Measurements from ENCODE around the gene TDRD1.
"Not testable (repeated sequence)": the region's sequence is repeated elsewhere in the genome, so short reads cannot be mapped to it uniquely, and the experiment has no call there.

TDRD1 gene, protein sequence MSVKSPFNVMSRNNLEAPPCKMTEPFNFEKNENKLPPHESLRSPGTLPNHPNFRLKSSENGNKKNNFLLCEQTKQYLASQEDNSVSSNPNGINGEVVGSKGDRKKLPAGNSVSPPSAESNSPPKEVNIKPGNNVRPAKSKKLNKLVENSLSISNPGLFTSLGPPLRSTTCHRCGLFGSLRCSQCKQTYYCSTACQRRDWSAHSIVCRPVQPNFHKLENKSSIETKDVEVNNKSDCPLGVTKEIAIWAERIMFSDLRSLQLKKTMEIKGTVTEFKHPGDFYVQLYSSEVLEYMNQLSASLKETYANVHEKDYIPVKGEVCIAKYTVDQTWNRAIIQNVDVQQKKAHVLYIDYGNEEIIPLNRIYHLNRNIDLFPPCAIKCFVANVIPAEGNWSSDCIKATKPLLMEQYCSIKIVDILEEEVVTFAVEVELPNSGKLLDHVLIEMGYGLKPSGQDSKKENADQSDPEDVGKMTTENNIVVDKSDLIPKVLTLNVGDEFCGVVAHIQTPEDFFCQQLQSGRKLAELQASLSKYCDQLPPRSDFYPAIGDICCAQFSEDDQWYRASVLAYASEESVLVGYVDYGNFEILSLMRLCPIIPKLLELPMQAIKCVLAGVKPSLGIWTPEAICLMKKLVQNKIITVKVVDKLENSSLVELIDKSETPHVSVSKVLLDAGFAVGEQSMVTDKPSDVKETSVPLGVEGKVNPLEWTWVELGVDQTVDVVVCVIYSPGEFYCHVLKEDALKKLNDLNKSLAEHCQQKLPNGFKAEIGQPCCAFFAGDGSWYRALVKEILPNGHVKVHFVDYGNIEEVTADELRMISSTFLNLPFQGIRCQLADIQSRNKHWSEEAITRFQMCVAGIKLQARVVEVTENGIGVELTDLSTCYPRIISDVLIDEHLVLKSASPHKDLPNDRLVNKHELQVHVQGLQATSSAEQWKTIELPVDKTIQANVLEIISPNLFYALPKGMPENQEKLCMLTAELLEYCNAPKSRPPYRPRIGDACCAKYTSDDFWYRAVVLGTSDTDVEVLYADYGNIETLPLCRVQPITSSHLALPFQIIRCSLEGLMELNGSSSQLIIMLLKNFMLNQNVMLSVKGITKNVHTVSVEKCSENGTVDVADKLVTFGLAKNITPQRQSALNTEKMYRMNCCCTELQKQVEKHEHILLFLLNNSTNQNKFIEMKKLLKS

DNA sequence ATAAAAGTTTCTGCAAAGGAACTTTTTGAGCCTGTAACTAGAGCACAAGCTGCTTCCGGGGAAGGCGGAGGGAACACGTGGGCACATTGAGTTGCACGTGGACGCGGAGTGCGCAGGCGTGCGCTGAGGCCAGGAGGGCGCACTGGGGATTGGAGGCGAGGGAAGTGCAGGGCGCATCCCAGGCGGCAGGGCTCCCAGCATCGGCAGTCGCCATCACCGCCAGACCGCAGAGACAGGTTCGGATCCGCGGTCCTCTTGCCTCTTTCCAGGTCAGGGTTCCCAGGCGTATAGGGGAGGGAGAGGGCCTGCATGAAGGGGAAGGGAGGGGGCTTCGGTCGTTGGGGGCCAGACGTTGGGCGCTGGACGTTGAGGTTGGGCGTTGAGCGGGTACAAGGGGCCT is at the start of gene TDRD1:
TSS of gene TDRD1 (plus strand) at position 206 of the 400 bp plus-strand sequence. CDS start 8,479 bp downstream, outside the sequence.
- Histone ChIP-seq H3K4me1 (ENCODE audit: insufficient read depth, low read length) (no peaks in the 10 kb centered on the region), H3K9me3 (ENCODE audit: control insufficient read depth, insufficient read depth, low read length) (no peaks in the 10 kb centered on the region), H3K9ac (ENCODE audit: low read depth, low read length) (no peak within 1 kb of the TSS), H3K36me3 (ENCODE audit: insufficient read depth, low read length) (no peaks in the 10 kb centered on the region)

DNA sequence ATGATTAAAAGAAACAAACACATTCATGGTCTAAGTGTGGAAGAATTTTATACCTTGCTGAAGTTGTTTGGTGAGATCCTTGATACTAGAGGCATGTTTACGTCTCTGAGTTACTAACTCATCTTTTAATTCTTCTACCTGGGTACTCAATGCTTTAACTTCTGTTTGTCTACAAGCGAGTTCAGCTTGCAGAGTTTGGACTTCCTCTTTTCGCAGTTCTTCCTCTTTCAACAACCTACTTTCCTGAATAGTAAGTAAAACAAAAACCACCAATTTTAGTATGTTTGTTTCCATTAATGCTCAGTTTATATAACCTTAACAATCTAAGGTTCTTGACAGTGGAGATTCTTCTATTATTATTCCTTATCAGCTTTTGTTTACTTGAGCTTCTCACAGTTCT is 48.1 kb upstream of the TDRD1 start:
- H3K9ac ChIP-seq (ENCODE audit: low read depth, low read length) = no peak overlapping the region
- H3K9me3 ChIP-seq (ENCODE audit: control insufficient read depth, insufficient read depth, low read length) = no peaks in the 10 kb centered on the region
- peaks cover 3% of the 10 kb centered on the region; the same call in 1 of the 2 replicates for H3K36me3 ChIP-seq (ENCODE audit: insufficient read depth, low read length)
- no peaks in the 10 kb centered on the region for H3K4me1 ChIP-seq (ENCODE audit: insufficient read depth, low read length)

DNA sequence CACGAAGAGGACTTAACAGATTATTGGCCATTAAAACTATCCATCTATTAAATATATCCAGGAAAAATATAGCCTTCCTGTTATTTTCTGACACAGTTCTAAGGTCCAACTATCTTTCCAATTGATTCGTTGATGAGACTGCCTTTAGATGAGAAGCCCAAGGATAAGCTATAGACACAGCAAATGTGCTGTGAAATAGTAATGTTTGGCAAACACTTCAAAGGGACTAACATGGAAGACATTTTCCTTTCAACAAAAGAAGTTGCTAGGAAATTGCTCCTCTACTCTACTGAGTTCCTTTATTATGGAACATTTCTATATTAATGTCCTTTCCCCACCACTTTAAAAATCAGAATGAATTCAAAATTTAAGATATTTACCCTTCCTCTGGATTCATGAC is 43.7 kb upstream of the TDRD1 start:
- Histone ChIP-seq H3K36me3 (ENCODE audit: insufficient read depth, low read length) (no peaks in the 10 kb centered on the region; the same call in 1 of the 2 replicates), H3K9me3 (ENCODE audit: control insufficient read depth, insufficient read depth, low read length) (no peaks in the 10 kb centered on the region), H3K4me1 (ENCODE audit: insufficient read depth, low read length) (no peaks in the 10 kb centered on the region), H3K9ac (ENCODE audit: low read depth, low read length) (no peak overlapping the region)

DNA sequence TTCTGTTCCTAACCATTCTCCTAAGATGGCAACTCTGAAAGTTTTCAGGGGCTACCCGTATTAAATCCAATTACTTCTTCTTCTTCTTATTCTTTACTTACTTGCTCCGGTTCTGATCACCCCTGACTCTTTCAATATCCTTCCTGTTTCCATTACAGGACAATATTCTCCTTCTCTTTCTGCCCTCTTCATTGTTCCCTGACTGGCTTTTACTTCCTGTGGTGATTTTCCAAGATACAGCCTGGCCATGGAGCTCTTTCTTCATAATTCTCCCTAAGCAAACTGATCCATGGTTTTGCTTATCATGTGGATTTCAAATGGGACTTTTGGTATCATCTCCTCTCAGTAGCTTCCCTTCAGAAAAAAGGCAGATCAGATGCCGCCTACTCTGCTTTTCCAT is 40.6 kb upstream of the TDRD1 start:
- H3K36me3 ChIP-seq (ENCODE audit: insufficient read depth, low read length) = no peaks in the 10 kb centered on the region
- no peaks in the 10 kb centered on the region for H3K4me1 ChIP-seq (ENCODE audit: insufficient read depth, low read length)
- no peaks in the 10 kb centered on the region for H3K9me3 ChIP-seq (ENCODE audit: control insufficient read depth, insufficient read depth, low read length)
- no peak overlapping the region for H3K9ac ChIP-seq (ENCODE audit: low read depth, low read length)

DNA sequence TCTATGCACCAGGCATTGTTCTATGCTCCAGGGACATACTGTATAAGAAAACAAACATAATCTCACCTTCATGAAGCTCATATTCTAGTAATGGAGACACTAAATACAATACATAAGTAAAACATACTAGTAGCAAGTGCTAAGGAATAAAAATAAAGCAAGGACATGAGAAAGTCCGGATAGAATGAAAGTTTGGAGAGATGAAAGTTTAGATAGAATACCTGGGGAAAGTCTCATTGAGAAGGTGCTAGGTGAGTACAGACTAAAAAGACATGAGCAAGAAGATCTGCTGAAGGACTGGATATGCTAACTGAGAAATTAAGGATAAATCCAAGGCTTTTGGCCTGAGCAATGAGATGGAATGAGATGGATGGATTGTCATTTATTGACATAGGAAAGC is 39.1 kb upstream of the TDRD1 start:
- H3K9ac ChIP-seq (ENCODE audit: low read depth, low read length) = no peak overlapping the region
- H3K36me3 ChIP-seq (ENCODE audit: insufficient read depth, low read length) = no peaks in the 10 kb centered on the region
- no peaks in the 10 kb centered on the region for H3K4me1 ChIP-seq (ENCODE audit: insufficient read depth, low read length)
- H3K9me3 ChIP-seq (ENCODE audit: control insufficient read depth, insufficient read depth, low read length) = no peaks in the 10 kb centered on the region

DNA sequence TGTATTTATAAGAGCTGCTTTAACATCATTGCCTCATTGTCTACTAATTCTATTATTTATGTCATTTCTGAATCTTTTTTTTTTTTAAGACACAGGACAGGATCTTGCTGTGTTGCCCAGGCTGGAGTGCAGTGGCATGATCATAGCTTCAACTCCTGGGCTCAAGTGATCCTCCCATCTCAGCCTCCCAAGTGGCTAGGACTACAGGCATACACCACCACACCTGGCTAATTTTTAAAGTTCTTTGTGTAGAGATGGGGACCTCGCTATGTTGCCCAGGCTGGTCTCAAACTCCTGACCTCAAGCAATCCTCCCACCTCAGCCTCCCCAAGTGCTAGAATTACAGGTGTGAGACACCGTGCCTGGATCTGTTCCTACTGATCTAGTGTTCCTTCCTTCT is 38.3 kb upstream of the TDRD1 start:
- not testable (repeated sequence) for H3K36me3 ChIP-seq (ENCODE audit: insufficient read depth, low read length); H3K4me1 ChIP-seq (ENCODE audit: insufficient read depth, low read length); H3K9me3 ChIP-seq (ENCODE audit: control insufficient read depth, insufficient read depth, low read length); H3K9ac ChIP-seq (ENCODE audit: low read depth, low read length)

DNA sequence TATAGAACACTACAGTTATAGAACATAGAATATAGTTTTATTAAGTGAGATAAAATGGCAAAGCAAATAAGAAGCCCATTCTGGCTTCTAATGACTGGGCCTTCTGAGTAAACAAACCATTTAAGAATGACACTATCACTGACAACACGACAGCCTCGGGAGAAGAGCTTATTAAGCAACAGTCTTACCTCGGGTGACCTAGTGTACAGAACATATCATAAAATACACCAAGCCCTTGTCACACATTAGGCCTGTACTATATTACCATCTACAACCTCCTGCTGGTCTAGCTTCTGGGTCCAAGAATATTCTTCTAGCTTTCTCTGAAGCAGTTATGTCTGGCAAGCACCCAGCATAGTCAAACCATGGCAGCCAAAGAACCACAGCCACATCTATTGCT is 37.1 kb upstream of the TDRD1 start:
- Histone ChIP-seq H3K9me3 (ENCODE audit: control insufficient read depth, insufficient read depth, low read length) (no peaks in the 10 kb centered on the region), H3K9ac (ENCODE audit: low read depth, low read length) (no peak overlapping the region), H3K4me1 (ENCODE audit: insufficient read depth, low read length) (no peaks in the 10 kb centered on the region), H3K36me3 (ENCODE audit: insufficient read depth, low read length) (no peaks in the 10 kb centered on the region)

DNA sequence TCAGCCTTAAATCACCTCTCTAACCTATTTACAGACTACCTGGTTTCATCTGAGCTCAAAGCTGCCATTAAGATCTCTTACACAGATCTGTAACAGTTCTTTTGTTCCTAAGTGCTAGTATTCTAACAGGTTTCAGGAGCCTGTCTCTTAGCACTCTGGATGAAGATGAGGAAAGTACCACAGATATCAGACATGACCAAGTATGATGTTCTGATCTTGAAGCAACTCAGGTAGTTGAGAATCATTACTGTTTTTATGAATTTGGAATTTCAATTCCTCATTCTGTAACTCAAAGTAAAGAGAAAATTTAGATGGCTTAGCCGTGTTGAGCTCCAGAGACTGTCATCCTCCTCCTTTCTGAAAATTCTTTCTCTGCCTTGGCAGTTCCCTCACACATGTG is 36.0 kb upstream of the TDRD1 start:
- no peak overlapping the region for H3K9ac ChIP-seq (ENCODE audit: low read depth, low read length)
- no peaks in the 10 kb centered on the region for H3K36me3 ChIP-seq (ENCODE audit: insufficient read depth, low read length)
- no peaks in the 10 kb centered on the region for H3K9me3 ChIP-seq (ENCODE audit: control insufficient read depth, insufficient read depth, low read length)

DNA sequence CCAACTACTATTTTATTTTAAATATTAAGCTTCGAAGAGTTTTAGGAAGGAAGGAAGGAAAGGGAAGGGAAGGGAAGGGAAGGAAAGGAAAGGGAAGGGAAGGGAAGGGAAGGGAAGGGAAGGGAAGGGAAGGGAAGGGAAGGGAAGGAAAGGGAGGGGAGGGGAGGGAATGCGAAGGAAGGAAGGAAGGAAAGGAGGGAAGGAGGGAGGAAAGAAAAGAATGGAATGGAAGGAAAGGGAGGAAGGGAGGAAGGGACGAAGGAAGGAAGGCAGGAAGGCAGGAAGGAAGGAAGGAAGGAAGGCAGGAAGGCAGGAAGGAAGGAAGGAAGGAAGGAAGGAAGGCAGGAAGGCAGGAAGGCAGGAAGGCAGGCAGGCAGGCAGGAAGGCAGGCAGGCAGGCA is 29.7 kb upstream of the TDRD1 start:
- not testable (repeated sequence) for H3K9me3 ChIP-seq (ENCODE audit: control insufficient read depth, insufficient read depth, low read length); H3K36me3 ChIP-seq (ENCODE audit: insufficient read depth, low read length); H3K9ac ChIP-seq (ENCODE audit: low read depth, low read length); H3K4me1 ChIP-seq (ENCODE audit: insufficient read depth, low read length)

More for the DNA sequence above, 36.0 kb upstream of the TDRD1 start:
- no peaks in the 10 kb centered on the region for H3K4me1 ChIP-seq (ENCODE audit: insufficient read depth, low read length)

DNA sequence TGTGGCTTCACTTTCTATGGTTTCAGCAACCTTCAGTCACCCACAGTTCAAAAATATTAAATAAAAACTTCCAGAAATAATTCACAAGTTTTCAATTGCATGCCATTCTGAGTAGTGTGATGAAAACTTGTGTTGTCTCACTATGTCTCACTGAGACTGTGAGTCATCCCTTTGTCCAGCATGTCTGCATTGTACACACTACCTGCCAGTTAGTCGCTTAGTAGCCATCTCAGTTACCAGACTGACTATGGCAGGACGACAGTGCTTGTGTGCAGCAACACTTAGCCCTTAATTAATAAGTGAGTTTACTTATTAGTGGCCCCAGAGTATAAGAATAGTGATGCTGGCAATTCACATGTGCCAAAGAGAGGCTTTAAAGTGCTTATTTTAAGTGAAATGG is 27.7 kb upstream of the TDRD1 start:
- H3K36me3 ChIP-seq (ENCODE audit: insufficient read depth, low read length) = no peaks in the 10 kb centered on the region

DNA sequence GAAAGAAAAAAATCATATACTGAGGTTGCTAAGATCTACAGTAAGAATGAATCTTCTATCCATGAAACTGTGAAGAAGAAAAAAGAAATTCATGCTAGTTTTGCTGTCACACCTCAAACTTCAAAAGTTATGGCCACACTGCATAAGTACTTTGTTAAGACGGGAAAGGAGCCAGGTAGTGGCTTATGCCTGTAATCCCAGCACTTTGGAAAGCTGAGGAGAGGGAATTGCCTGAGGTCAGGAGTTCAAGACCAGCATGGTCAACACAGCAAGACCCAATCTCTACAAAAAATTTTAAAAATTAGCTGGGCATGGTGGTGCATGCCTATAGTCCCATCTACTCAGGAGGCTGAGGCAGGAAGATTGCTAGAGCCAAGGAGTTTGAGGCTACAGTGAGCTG is 27.3 kb upstream of the TDRD1 start:
- H3K4me1 ChIP-seq (ENCODE audit: insufficient read depth, low read length) = no peaks in the 10 kb centered on the region
- H3K9me3 ChIP-seq (ENCODE audit: control insufficient read depth, insufficient read depth, low read length) = no peaks in the 10 kb centered on the region
- H3K36me3 ChIP-seq (ENCODE audit: insufficient read depth, low read length) = no peaks in the 10 kb centered on the region
- H3K9ac ChIP-seq (ENCODE audit: low read depth, low read length) = no peak overlapping the region

More for the DNA sequence above, 27.7 kb upstream of the TDRD1 start:
- Histone ChIP-seq H3K9ac (ENCODE audit: low read depth, low read length) (no peak overlapping the region), H3K9me3 (ENCODE audit: control insufficient read depth, insufficient read depth, low read length) (no peaks in the 10 kb centered on the region), H3K4me1 (ENCODE audit: insufficient read depth, low read length) (no peaks in the 10 kb centered on the region)

DNA sequence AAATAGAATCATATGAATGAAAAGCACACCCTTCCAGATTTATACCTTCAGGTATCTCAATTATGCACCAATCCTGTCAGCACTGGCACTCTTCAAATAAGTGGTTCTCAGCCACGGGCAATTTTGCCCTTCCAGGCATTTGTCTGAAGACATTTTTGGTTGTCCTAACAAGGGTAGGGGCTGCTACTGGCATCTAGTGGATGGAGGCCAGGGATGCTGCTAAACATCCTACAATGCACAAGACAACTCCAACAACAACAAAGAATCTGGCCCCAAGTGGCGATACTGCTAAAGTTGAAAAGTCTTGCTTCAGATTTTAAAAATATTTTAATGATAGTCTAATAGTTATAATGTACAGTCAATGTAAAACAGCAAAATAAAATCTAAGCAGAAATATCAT is 21.2 kb upstream of the TDRD1 start:
- no peaks in the 10 kb centered on the region for H3K9me3 ChIP-seq (ENCODE audit: control insufficient read depth, insufficient read depth, low read length)
- H3K36me3 ChIP-seq (ENCODE audit: insufficient read depth, low read length) = no peaks in the 10 kb centered on the region
- no peak overlapping the region for H3K9ac ChIP-seq (ENCODE audit: low read depth, low read length)
- H3K4me1 ChIP-seq (ENCODE audit: insufficient read depth, low read length) = no peaks in the 10 kb centered on the region

DNA sequence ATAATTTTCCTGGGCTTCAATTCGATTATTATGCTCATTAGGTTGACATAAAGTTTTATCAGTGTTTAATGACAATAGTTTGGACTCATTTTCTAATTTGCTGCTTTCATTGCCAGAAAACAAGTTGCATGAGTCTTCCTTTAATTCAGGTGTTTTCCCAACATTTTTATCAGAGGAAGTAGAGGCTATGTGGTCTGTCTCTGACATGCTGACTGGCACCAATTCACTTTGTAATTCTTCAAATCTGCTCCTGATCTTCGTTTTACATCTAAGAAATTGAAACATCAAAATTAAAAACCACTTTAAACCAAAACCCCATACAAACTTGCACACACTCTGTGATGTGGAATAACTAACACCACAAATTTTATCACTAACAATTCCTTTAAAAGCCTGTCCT is 16.1 kb upstream of the TDRD1 start:
- Histone ChIP-seq H3K36me3 (ENCODE audit: insufficient read depth, low read length) (no peaks in the 10 kb centered on the region), H3K4me1 (ENCODE audit: insufficient read depth, low read length) (peaks cover 10% of the 10 kb centered on the region; the same call in 1 of the 2 replicates), H3K9me3 (ENCODE audit: control insufficient read depth, insufficient read depth, low read length) (no peaks in the 10 kb centered on the region), H3K9ac (ENCODE audit: low read depth, low read length) (no peak overlapping the region)

DNA sequence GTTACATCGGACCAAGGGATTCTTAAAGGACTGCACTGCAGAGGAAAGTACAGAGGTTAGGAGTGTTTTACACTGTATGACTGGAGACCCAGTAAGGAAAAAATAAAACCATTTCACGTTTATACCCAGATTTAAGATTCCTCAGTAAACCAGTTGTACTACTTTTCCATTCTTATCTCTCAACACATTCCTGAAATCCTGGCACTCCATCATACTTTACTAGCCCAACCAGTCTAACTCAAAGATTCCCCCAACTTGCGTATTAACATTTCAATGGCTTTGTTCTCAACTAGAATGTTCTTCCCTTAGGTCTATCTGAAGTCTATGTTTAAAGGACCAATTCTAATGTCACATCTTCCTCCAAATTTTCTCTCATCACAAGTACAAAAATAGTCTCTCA is 13.1 kb upstream of the TDRD1 start:
- peaks cover 10% of the 10 kb centered on the region; the same call in 1 of the 2 replicates for H3K4me1 ChIP-seq (ENCODE audit: insufficient read depth, low read length)
- H3K9me3 ChIP-seq (ENCODE audit: control insufficient read depth, insufficient read depth, low read length) = 0 out of 2 replicates have a peak, but pooled peaks cover 5% of the 10 kb centered on the region
- no peaks in the 10 kb centered on the region for H3K36me3 ChIP-seq (ENCODE audit: insufficient read depth, low read length)
- H3K9ac ChIP-seq (ENCODE audit: low read depth, low read length) = no peak overlapping the region

All from ES-I3 (cell line).